T-cell (primary cell): ENCODE data around the gene MORC3. TPM values are rescaled to one million over a fixed set of nuclear protein-coding genes. Genes with fewer than 3 reads are reported as not detected.

ENCODE experiments used
- ATAC-seq, 4 experiments: fragments of 200-7000 bp in 3 of 4; fragments of 150-1000 bp in 1 of 4; cut with Tn5 transposase; replicated peaks in 1 of 4; 1 replicate in 3 of 4; 2 replicates in 1 of 4; pipeline ENCODE4 v1.10.0; 2021; ENCODE audit warnings: moderate library complexity in 3 of 4, mild to moderate bottlenecking in 2 of 4, moderate number of reproducible peaks in 1 of 4
- CTCF ChIA-PET, 2 donors: fragments of 300-600 bp; sonication (Branson Sonifier 250); formaldehyde crosslinking; loops; one replicate each; lab custom pipeline; 2022; ENCODE audit warnings: antibody characterized with exemption in 2 of 2; lab: Charles Lee
- POLR2A ChIA-PET, 2 donors: fragments of 300-600 bp; sonication (Branson Sonifier 250); formaldehyde crosslinking; loops; one replicate each; lab custom pipeline; 2022; ENCODE audit warnings: antibody characterized with exemption in 2 of 2; lab: Charles Lee
- DNase-seq, 35 experiments: peaks; one replicate each; pipeline versions ENCODE4 v3.0.0 to v3.0.0-alpha.2; 2013 to 2023
- H3K27ac ChIP-seq: one replicate; pipeline ENCODE4 v1.5.1; 2013; ENCODE audit warnings: low read length
- H3K27me3 ChIP-seq, 2 experiments: replicated peaks in 1 of 2; 1 replicate in 1 of 2; 2 replicates in 1 of 2; pipeline versions ENCODE4 v1.6.1 to v1.7.0; 2013; ENCODE audit warnings: low read length in 1 of 2, mixed read lengths in 1 of 2; ENCODE audit not compliant: control insufficient read depth in 2 of 2, insufficient read depth in 2 of 2; ENCODE audit errors: extremely low read depth in 1 of 2
- H3K36me3 ChIP-seq, 2 donors: 1 replicate in 1 of 2; 2 replicates in 1 of 2; pipeline versions ENCODE4 v1.6.1 to v1.7.0; 2013; ENCODE audit warnings: low read length in 1 of 2; ENCODE audit not compliant: control insufficient read depth in 2 of 2, insufficient read depth in 1 of 2; ENCODE audit errors: extremely low read depth in 1 of 2
- H3K4me1 ChIP-seq, 2 experiments: 1 replicate in 1 of 2; 2 replicates in 1 of 2; pipeline versions ENCODE4 v1.6.1 to v1.7.0; 2013; ENCODE audit warnings: low read length in 2 of 2, mixed read lengths in 1 of 2; ENCODE audit not compliant: insufficient read depth in 2 of 2, control insufficient read depth in 1 of 2; ENCODE audit errors: extremely low read depth in 1 of 2
- H3K4me3 ChIP-seq, 2 donors: 1 replicate in 1 of 2; 2 replicates in 1 of 2; pipeline versions ENCODE4 v1.5.1 to v1.7.0; 2013; ENCODE audit warnings: mild to moderate bottlenecking in 2 of 2, low read length in 1 of 2, moderate library complexity in 1 of 2; ENCODE audit not compliant: control insufficient read depth in 1 of 2; ENCODE audit errors: extremely low read depth in 1 of 2
- H3K9me3 ChIP-seq: 2 replicates; pipeline ENCODE4 v1.7.0; 2013
- H3K27ac Mint-ChIP-seq, 2 donors: one replicate each; pipeline ENCODE4 v1.8.0; 2020 to 2021; ENCODE audit warnings: mild to moderate bottlenecking in 2 of 2, mixed read lengths in 2 of 2
- H3K27me3 Mint-ChIP-seq, 2 donors: one replicate each; pipeline ENCODE4 v1.8.0; 2021 to 2022; ENCODE audit warnings: mixed read lengths in 2 of 2
- H3K36me3 Mint-ChIP-seq: one replicate; pipeline ENCODE4 v1.8.0; 2021; ENCODE audit warnings: mixed read lengths
- H3K4me1 Mint-ChIP-seq, 3 donors: one replicate each; pipeline ENCODE4 v1.8.0; 2020 to 2022; ENCODE audit warnings: mixed read lengths in 3 of 3, mild to moderate bottlenecking in 1 of 3
- H3K4me3 Mint-ChIP-seq, 3 donors: one replicate each; pipeline ENCODE4 v1.8.0; 2020 to 2022; ENCODE audit warnings: mild to moderate bottlenecking in 3 of 3, mixed read lengths in 3 of 3, moderate library complexity in 3 of 3
- H3K9me3 Mint-ChIP-seq, 3 donors: one replicate each; pipeline ENCODE4 v1.8.0; 2020 to 2022; ENCODE audit warnings: mixed read lengths in 3 of 3
- WGBS: methylation state at CpG from one replicate; pipeline ENCODE4 v1.1.5; 2013; ENCODE audit warnings: missing lambda C conversion rate; ENCODE audit not compliant: insufficient coverage; 5-methylcytosine and 5-hydroxymethylcytosine counted together
- total RNA-seq, 35 experiments: library from RNA in 6 of 35; stranded (reverse) in 6 of 35; fragments of 120-200 nt in 1 of 35; gene quantifications; one replicate each; pipeline versions ENCODE4 v1.2.1 to v1.2.4 and lab custom pipeline; 2013 to 2026

MORC3 gene
- total RNA-seq, 5 donors from 2014 or later (not counting 1 experiment from before 2014, with no cell fraction given) = 53.1 to 74.8 (median 71.6) TPM

DNA sequence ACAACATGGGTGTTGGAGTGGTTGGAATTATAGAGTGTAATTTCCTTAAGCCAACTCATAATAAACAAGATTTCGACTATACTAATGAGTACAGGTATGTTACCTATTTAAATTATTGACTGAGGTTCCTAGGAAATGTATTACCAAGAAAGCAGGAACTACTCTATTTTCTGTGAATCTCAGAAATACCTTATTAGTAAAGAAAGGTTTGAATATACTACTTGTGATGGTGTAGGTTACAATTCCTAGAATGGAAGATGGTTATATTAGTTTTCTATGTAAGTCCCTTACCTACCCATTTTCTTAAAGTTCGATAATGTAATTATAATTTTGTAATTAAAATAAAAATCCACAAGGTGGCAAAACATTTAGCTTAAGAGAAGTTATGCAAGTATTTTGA lies 29.3 kb downstream of the MORC3 start:
- H3K36me3 ChIP-seq = peaks cover 0 to 70% of the 10 kb centered on the region in 2 donors
- no peaks in the 10 kb centered on the region for H3K9me3 ChIP-seq
- no peak for DNase-seq
- ChIA-PET POLR2A (interaction anchor here in 1 of 2 donors (0.6 kb wide), 1 partner anchor 51 kb away, joined by 8 read pairs; no protein-coding TSS in a partner anchor), CTCF (no interaction called here)
- H3K36me3 Mint-ChIP-seq = peaks cover 41% of the 10 kb centered on the region
- H3K4me1 Mint-ChIP-seq = peaks cover 10 to 12% (median 11%) of the 10 kb centered on the region in 3 donors
- no peaks in the 10 kb centered on the region for H3K27me3 ChIP-seq
- no peak overlapping the region for H3K27ac ChIP-seq
- H3K27ac Mint-ChIP-seq = no peak overlapping the region
- no peaks in the 10 kb centered on the region for H3K9me3 Mint-ChIP-seq
- no peak overlapping the region for H3K4me3 Mint-ChIP-seq
- ATAC-seq = no peak
- H3K27me3 Mint-ChIP-seq = no peaks in the 10 kb centered on the region
- no CpG with 5 or more reads among the region's 2 CpGs for WGBS
- no peak overlapping the region for H3K4me3 ChIP-seq
- H3K4me1 ChIP-seq = no peaks in the 10 kb centered on the region

DNA sequence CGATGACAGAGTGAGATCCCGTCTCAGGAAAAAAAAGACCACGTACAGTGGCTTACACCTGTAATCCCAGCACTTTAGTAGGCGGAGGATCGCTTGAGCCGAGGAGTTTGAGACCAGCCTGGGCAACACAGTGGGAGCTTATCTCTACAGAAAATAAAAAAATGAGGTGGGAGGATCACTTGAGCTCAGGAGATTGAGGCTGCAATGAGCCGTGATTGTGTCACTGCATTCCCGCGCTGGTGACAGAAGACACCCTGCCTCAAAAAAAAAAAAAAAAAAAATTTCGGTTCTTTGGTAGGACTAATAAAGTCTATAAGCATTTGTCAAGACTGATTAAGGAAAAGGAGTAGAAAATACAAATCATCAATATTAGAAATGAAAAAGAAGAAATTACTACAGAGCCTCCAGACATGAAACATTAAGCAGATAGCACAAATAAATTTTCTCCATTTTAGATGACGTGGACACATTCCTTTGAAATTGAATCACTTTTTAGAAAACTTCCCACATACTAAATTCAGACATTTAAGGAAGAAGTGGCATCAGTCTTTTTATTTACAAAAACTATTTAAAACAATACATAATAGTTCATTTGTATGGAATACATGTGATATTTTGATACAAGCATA lies 30.4 kb downstream of the MORC3 start:
- Mint-ChIP-seq H3K4me3 (no peak overlapping the region), H3K4me1 (peaks cover 11 to 18% (median 18%) of the 10 kb centered on the region in 3 donors), H3K27ac (no peak overlapping the region), H3K9me3 (no peaks in the 10 kb centered on the region), H3K27me3 (no peaks in the 10 kb centered on the region), H3K36me3 (peaks cover 45% of the 10 kb centered on the region)
- H3K36me3 ChIP-seq = peaks cover 0 to 71% of the 10 kb centered on the region in 2 donors
- no peak overlapping the region for H3K4me3 ChIP-seq
- H3K4me1 ChIP-seq = no peaks in the 10 kb centered on the region
- no peaks in the 10 kb centered on the region for H3K27me3 ChIP-seq
- ChIA-PET POLR2A (interaction anchor here (0.5 to 0.6 kb wide), 2 partner anchors 1022 to 1569 kb away, joined by 3 to 6 read pairs; no protein-coding TSS in a partner anchor), CTCF (interaction anchor here in 1 of 2 donors (0.6 kb wide), 1 partner anchor 104 kb away, joined by 3 read pairs; no protein-coding TSS in a partner anchor)
- no peaks in the 10 kb centered on the region for H3K9me3 ChIP-seq
- no peak overlapping the region for H3K27ac ChIP-seq
- WGBS = no CpG with 5 or more reads among the region's 11 CpGs
- DNase-seq (no peak), ATAC-seq (no peak)

DNA sequence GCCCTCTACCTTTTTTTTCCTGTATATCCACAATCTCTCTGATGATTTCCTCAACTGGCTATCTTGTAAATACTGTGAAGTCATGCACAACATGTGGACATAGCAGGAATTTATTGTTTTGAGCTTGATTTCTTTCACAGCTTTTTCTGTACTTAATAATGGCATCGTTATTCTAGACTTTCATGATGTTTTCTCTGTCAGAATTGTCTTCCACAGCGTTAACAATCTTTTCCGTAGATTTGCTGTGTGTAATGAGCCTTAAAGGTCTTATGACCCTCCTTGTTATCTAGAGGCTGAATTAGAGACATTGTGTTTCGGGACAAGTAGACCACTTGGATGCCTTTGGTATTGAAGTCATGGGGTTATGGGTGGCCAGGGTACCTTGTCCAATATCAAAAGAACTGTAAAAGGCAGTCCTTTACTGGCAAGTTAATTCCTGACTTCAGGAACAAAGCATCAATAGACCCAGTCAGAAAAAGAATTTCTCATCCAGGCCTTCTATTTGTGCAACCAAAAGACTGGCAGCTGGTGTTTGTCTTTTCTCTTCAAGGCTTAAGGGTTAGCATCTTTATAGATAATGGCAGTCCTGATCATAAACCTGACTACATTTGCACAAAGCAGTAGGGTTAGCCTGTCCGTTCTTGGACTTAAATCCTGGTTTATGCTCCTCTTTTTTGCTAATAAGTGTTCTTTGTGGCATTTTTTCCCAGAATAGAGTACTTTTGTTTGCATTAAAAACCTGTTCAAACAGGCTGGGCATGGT lies 35.1 kb downstream of the MORC3 start:
- CTCF ChIA-PET = no interaction called here
- POLR2A ChIA-PET = no interaction called here
- WGBS = 81% methylated on average over 3 of the region's 5 CpGs

DNA sequence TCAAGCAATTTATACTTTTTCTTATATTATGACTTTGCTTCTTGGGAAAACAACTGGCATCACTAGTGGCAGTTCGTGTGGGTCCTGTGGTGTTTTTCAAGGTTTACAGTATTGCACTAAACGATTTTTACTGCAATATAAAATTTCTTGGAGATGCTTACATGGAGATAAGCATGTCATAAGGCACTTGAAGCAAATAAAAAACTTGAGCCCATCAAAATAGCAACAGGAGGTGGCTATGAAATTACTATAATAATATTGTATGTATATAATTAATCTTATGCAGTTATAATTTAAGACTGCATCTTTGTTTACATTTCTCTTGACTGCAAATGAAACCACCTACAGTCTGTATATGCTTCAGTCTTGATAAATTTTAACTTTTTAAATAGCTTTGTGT lies 35.9 kb downstream of the MORC3 start:
- no peak overlapping the region for H3K27ac Mint-ChIP-seq
- Histone ChIP-seq H3K27ac (no peak overlapping the region), H3K4me1 (no peaks in the 10 kb centered on the region), H3K9me3 (no peaks in the 10 kb centered on the region), H3K27me3 (no peaks in the 10 kb centered on the region), H3K36me3 (peaks cover 6 to 66% of the 10 kb centered on the region in 2 donors), H3K4me3 (no peak overlapping the region)
- DNase-seq (no peak), ATAC-seq (no peak)
- H3K9me3 Mint-ChIP-seq = no peaks in the 10 kb centered on the region
- POLR2A ChIA-PET = interaction anchor here in 1 of 2 donors (0.6 kb wide), 1 partner anchor 49 kb away, joined by 5 read pairs; no protein-coding TSS in a partner anchor
- H3K27me3 Mint-ChIP-seq = no peaks in the 10 kb centered on the region
- H3K4me3 Mint-ChIP-seq = no peak overlapping the region
- peaks cover 11 to 16% (median 14%) of the 10 kb centered on the region in 3 donors for H3K4me1 Mint-ChIP-seq
- CTCF ChIA-PET = no interaction called here
- H3K36me3 Mint-ChIP-seq = peaks cover 31% of the 10 kb centered on the region
- WGBS = no CpG with 5 or more reads among the region's 2 CpGs

More for the DNA sequence above, 35.1 kb downstream of the MORC3 start:
- DNase-seq (no peak), ATAC-seq (no peak)
- Histone ChIP-seq H3K27ac (no peak overlapping the region), H3K36me3 (peaks cover 0 to 62% of the 10 kb centered on the region in 2 donors), H3K27me3 (no peaks in the 10 kb centered on the region), H3K9me3 (no peaks in the 10 kb centered on the region), H3K4me1 (no peaks in the 10 kb centered on the region), H3K4me3 (no peak overlapping the region)
- H3K27ac Mint-ChIP-seq = no peak overlapping the region
- H3K36me3 Mint-ChIP-seq = peaks cover 27% of the 10 kb centered on the region
- no peak overlapping the region for H3K4me3 Mint-ChIP-seq
- H3K27me3 Mint-ChIP-seq = no peaks in the 10 kb centered on the region
- H3K9me3 Mint-ChIP-seq = no peaks in the 10 kb centered on the region
- H3K4me1 Mint-ChIP-seq = peaks cover 11 to 14% (median 14%) of the 10 kb centered on the region in 3 donors

DNA sequence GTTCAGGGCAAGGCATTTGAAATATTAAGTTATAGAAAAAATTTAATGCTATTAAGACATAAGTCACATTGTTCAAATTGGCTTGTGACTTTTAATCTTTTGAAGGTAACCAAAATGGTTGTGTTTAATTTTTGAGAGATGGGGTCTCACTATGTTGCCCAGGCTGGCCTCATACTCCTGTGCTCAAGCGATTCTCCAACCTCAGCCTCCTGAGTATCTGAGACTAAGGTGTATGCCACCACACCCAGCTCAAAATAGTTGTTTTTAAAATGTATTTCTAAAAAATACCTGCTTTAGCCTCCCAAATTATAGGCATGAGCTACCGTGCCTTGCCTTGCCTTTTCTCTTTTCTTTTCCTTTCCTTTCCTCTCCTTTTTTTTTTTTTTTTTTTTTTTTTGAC lies 39.2 kb downstream of the MORC3 start:
- ChIA-PET CTCF (no interaction called here), POLR2A (interaction anchor here in 1 of 2 donors (0.6 kb wide), 1 partner anchor 18 kb away, joined by 5 read pairs; no protein-coding TSS in a partner anchor)
- H3K36me3 Mint-ChIP-seq = peaks cover 44% of the 10 kb centered on the region
- H3K27ac Mint-ChIP-seq = no peak overlapping the region
- Histone ChIP-seq H3K27me3 (no peaks in the 10 kb centered on the region), H3K4me1 (no peaks in the 10 kb centered on the region), H3K27ac (no peak overlapping the region), H3K9me3 (no peaks in the 10 kb centered on the region), H3K36me3 (peaks cover 9 to 76% of the 10 kb centered on the region in 2 donors), H3K4me3 (no peak overlapping the region)
- H3K9me3 Mint-ChIP-seq = no peaks in the 10 kb centered on the region
- DNase-seq = no peak
- no CpG with 5 or more reads among the region's 2 CpGs for WGBS
- no peak for ATAC-seq
- no peak overlapping the region for H3K4me3 Mint-ChIP-seq
- no peaks in the 10 kb centered on the region for H3K27me3 Mint-ChIP-seq
- peaks cover 0 to 10% (median 8%) of the 10 kb centered on the region in 3 donors for H3K4me1 Mint-ChIP-seq

DNA sequence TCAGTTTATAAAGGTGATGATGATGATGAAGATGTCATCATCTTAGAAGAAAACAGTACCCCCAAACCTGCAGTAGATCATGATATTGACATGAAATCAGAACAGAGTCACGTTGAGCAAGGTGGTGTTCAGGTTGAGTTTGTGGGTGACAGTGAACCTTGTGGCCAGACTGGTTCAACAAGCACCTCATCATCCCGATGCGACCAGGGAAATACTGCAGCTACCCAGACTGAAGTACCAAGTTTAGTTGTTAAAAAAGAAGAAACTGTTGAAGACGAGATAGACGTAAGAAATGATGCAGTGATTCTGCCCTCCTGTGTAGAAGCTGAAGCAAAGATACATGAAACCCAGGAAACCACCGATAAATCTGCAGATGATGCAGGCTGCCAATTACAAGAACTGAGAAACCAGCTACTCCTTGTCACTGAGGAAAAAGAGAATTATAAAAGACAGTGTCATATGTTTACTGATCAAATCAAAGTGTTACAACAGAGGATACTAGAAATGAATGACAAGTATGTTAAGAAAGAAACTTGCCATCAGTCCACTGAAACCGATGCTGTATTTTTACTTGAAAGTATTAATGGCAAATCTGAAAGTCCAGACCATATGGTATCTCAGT lies 49.2 kb downstream of the MORC3 start:
- WGBS = 65% methylated on average over 6 of the region's 7 CpGs
- ChIA-PET POLR2A (no interaction called here), CTCF (no interaction called here)
- H3K9me3 Mint-ChIP-seq = no peaks in the 10 kb centered on the region
- H3K36me3 Mint-ChIP-seq = peaks cover 65% of the 10 kb centered on the region
- H3K4me1 ChIP-seq = no peaks in the 10 kb centered on the region
- H3K27me3 Mint-ChIP-seq = no peaks in the 10 kb centered on the region
- H3K27ac Mint-ChIP-seq = peak overlapping the region in 1 of 2 donors; percentile 29
- H3K4me3 Mint-ChIP-seq = no peak overlapping the region
- H3K27me3 ChIP-seq = no peaks in the 10 kb centered on the region
- ATAC-seq (no peak), DNase-seq (no peak)
- no peak overlapping the region for H3K4me3 ChIP-seq
- no peaks in the 10 kb centered on the region for H3K9me3 ChIP-seq
- H3K4me1 Mint-ChIP-seq = no peaks in the 10 kb centered on the region
- H3K36me3 ChIP-seq = peaks cover 19 to 87% of the 10 kb centered on the region in 2 donors
- no peak overlapping the region for H3K27ac ChIP-seq
